ENCODE results near the gene JAKMIP2.

The JAKMIP2 gene

DNA sequence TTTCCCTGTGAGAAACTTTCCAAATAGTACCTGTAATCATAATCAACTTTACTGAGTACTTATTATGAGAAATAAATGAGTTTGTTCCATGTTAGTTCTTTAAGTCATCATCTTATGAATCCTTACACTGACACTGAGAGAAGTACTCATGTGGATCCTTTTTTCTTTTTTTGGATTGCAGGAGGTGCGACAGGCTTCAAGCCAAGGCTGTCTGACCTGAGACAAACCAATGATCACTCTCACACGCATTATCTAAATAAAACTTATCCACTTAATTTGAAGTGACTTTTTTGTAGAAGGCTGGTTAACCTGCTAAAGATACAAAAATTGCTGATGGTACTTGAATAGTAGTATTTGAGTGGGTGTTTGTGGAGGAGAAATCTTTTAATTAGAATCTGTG lies 39.5 kb downstream of the JAKMIP2 start:
- no peak for DNase-seq (ENCODE audit: extremely low read depth, low read depth)

GRCh38 chr5:147742151-147742550 lies 40.4 kb downstream of the JAKMIP2 start:
- DNase-seq (ENCODE audit: extremely low read depth, low read depth), result no peak
- TF ChIP-seq CTCF (IDR thresholded peaks at IDR 0.05; ENCODE audit: low read depth, low read length), result no peak

More for the DNA sequence above, 39.5 kb downstream of the JAKMIP2 start:
- TF ChIP-seq CTCF (IDR thresholded peaks at IDR 0.05; ENCODE audit: low read depth, low read length), result no peak

GRCh38 chr5:147740864-147741263 lies 41.7 kb downstream of the JAKMIP2 start:
- TF ChIP-seq CTCF (IDR thresholded peaks at IDR 0.05; ENCODE audit: low read depth, low read length), result no peak

GRCh38 chr5:147737921-147738320 lies 44.6 kb downstream of the JAKMIP2 start:
- DNase-seq (ENCODE audit: extremely low read depth, low read depth), result no peak
- no peak for TF ChIP-seq CTCF (IDR thresholded peaks at IDR 0.05; ENCODE audit: low read depth, low read length)

More at GRCh38 chr5:147740864-147741263, 41.7 kb downstream of the JAKMIP2 start:
- DNase-seq (ENCODE audit: extremely low read depth, low read depth), result no peak

DNA sequence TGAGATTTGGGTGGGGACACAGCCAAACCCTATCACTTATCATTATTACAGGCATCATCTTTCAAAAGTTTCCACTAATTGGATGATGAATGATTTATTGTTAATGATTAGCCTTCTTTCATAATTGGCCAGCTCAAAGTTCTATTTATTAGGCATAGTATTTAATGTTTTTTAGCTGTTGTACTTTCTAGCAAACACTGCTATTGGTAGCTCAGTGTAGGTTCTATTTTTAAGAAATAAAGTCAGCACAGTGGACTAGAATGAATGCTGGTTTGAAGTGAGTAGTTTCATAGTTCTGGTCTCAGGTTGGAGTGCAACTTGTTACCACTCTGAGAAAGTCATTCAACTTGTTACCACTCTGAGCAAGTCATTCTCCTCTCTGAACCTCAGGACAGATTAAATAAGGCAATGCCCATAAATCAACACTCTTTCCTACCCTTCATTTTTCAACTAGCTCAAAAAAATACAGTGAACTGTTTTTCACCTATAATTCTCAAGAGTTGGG lies 46.9 kb downstream of the JAKMIP2 start:
- no peak for TF ChIP-seq CTCF (IDR thresholded peaks at IDR 0.05; ENCODE audit: low read depth, low read length)
- no peak for DNase-seq (ENCODE audit: extremely low read depth, low read depth)

GRCh38 chr5:147734894-147735293 lies 47.6 kb downstream of the JAKMIP2 start:
- DNase-seq (ENCODE audit: extremely low read depth, low read depth), result no peak

GRCh38 chr5:147733075-147733474 lies 49.5 kb downstream of the JAKMIP2 start:
- TF ChIP-seq CTCF (IDR thresholded peaks at IDR 0.05; ENCODE audit: low read depth, low read length), result no peak
- no peak for DNase-seq (ENCODE audit: extremely low read depth, low read depth)

More at GRCh38 chr5:147734894-147735293, 47.6 kb downstream of the JAKMIP2 start:
- TF ChIP-seq CTCF (IDR thresholded peaks at IDR 0.05; ENCODE audit: low read depth, low read length), result no peak

Data from AG09319 (cell line).